OCI-LY7 (cell line): ENCODE data around the gene LRTM1.

Experiments
- EZH2phosphoT487 ChIP-seq: fragments of 200-600 bp; sonication (generic); IDR thresholded peaks from 2 replicates; pipeline ENCODE4 v1.6.1; 2018; ENCODE audit warnings: low read depth, borderline replicate concordance, mild to moderate bottlenecking, mixed run types, antibody characterized with exemption, low read length, moderate library complexity, mixed read lengths
- TF ChIP-seq, protein P1 (sequence below): fragments of 200-600 bp; sonication (generic); conservative IDR thresholded peaks from 2 replicates; pipeline ENCODE4 v1.5.1; 2014; ENCODE audit warnings: mild to moderate bottlenecking, antibody characterized with exemption, low read length, moderate library complexity, mixed read lengths

DNA sequence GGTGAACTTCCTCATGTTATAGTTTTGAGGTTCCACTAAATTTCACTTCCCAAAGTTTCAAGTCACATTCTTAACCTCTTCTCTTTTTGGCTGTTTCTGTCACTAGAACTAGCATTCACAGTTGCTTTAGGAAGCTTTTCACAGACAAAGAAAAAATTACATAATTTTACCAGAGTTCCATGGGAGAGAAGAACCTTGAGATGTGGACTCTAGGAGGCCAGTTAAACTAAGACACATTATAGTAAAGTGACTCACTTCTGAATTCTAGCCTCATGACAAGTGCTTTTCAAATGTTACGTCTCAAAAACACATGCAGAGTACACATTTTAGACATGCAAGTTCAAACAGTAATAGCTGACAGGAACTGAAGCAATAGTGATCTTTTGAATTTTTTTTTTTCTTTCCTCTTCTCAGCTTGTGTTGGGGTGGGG, 39.9 kb upstream of the LRTM1 start:
- TF ChIP-seq, protein P1, sequence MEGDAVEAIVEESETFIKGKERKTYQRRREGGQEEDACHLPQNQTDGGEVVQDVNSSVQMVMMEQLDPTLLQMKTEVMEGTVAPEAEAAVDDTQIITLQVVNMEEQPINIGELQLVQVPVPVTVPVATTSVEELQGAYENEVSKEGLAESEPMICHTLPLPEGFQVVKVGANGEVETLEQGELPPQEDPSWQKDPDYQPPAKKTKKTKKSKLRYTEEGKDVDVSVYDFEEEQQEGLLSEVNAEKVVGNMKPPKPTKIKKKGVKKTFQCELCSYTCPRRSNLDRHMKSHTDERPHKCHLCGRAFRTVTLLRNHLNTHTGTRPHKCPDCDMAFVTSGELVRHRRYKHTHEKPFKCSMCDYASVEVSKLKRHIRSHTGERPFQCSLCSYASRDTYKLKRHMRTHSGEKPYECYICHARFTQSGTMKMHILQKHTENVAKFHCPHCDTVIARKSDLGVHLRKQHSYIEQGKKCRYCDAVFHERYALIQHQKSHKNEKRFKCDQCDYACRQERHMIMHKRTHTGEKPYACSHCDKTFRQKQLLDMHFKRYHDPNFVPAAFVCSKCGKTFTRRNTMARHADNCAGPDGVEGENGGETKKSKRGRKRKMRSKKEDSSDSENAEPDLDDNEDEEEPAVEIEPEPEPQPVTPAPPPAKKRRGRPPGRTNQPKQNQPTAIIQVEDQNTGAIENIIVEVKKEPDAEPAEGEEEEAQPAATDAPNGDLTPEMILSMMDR = no peak
- TF ChIP-seq EZH2phosphoT487 = no peak
